NB4 (cell line): Measurements from ENCODE around the gene MYLK4.

Experiments used
- DNase-seq: peaks from one replicate; pipeline ENCODE4 v3.0.0; 2010; ENCODE audit warnings: low read depth
- H3K4me3 ChIP-seq: one replicate; pipeline ENCODE4 v1.5.1; 2011; ENCODE audit warnings: mild to moderate bottlenecking, low read depth, low read length, moderate library complexity
- MYC ChIP-seq: IDR thresholded peaks from 2 replicates; pipeline ENCODE4 v1.6.1; 2011; ENCODE audit warnings: low read depth, low read length
- POLR2A ChIP-seq: IDR thresholded peaks from 2 replicates; pipeline ENCODE4 v1.6.1; 2011; ENCODE audit warnings: mild to moderate bottlenecking; ENCODE audit not compliant: insufficient read length; ENCODE audit errors: extremely low read depth
- TF ChIP-seq, protein P1 (sequence below): IDR thresholded peaks from one replicate; pipeline ENCODE4 v1.5.1; 2012; ENCODE audit warnings: low read depth, low read length
- TF ChIP-seq, protein P2 (sequence below): IDR thresholded peaks from 2 replicates; pipeline ENCODE4 v1.6.1; 2011; ENCODE audit warnings: low read depth, low read length

MYLK4 gene

DNA sequence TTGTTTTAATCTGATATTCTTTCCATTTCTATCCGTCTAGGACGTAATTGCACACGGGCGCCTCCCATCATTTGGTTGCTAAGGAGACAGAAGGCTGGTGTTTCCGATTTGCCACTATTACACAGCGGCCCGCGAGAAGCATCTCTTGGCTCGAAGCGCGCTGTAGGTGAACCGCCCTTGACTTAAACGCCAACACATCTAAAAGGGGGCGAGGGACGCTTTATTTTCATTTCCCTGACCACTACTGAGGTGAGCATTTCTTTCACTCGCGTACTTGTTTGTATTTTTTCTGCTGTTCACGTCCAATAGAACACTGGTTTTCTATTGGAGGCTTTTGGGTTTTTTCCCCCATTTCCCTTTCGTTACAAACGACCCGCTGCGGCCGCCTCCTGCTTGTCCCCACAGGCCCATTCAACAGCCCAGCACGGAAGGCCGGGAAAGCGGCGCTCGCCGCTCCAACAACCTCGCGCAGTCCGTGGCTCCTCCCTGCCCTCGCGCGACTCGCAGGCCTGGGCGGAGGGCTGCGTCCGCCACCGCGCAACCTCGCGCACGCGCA lies 14.0 kb upstream of the MYLK4 start:
- TF ChIP-seq MYC: no peak
- TF ChIP-seq POLR2A: peak; percentile 66
- TF ChIP-seq, protein P1, sequence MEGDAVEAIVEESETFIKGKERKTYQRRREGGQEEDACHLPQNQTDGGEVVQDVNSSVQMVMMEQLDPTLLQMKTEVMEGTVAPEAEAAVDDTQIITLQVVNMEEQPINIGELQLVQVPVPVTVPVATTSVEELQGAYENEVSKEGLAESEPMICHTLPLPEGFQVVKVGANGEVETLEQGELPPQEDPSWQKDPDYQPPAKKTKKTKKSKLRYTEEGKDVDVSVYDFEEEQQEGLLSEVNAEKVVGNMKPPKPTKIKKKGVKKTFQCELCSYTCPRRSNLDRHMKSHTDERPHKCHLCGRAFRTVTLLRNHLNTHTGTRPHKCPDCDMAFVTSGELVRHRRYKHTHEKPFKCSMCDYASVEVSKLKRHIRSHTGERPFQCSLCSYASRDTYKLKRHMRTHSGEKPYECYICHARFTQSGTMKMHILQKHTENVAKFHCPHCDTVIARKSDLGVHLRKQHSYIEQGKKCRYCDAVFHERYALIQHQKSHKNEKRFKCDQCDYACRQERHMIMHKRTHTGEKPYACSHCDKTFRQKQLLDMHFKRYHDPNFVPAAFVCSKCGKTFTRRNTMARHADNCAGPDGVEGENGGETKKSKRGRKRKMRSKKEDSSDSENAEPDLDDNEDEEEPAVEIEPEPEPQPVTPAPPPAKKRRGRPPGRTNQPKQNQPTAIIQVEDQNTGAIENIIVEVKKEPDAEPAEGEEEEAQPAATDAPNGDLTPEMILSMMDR: no peak
- TF ChIP-seq, protein P2, sequence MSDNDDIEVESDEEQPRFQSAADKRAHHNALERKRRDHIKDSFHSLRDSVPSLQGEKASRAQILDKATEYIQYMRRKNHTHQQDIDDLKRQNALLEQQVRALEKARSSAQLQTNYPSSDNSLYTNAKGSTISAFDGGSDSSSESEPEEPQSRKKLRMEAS: no peak
- peak overlapping the region; percentile 74 for H3K4me3 ChIP-seq
- peak; percentile 85 for DNase-seq

DNA sequence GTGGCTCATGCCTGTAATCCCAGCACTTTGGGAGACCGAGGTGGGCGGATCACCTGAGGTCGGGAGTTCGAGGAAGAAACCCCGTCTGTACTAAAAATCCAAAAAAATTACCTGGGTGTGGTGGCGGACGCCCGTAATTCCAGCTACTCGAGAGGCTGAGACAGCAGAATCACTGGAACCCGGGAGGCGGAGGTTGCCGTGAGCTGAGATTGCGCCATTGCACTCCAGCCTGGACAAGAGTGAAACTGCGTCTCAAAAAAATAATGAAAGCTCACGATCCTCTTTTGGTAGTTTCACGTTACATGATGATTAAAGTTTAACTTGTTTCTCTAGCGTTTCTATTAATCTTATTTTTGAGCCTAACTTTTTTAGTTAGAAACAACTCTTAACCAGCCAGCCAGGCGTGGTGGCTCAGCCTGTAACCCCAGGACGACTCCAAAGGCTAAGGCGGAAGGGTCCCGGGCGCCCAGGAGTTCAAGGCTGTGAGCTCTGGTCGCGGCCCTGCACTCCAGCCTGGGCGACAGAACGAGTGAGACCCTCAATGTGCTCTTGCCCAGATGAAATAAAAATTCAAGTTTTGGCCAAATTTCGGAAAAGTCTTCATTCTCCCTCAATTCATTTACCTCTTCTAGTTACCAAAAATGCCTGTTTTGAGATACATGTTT lies 13.3 kb upstream of the MYLK4 start:
- TF ChIP-seq, protein P1: no peak
- TF ChIP-seq, protein P2: no peak
- no peak for TF ChIP-seq MYC
- peak; percentile 71 for DNase-seq
- H3K4me3 ChIP-seq: peak overlapping the region; percentile 74

DNA sequence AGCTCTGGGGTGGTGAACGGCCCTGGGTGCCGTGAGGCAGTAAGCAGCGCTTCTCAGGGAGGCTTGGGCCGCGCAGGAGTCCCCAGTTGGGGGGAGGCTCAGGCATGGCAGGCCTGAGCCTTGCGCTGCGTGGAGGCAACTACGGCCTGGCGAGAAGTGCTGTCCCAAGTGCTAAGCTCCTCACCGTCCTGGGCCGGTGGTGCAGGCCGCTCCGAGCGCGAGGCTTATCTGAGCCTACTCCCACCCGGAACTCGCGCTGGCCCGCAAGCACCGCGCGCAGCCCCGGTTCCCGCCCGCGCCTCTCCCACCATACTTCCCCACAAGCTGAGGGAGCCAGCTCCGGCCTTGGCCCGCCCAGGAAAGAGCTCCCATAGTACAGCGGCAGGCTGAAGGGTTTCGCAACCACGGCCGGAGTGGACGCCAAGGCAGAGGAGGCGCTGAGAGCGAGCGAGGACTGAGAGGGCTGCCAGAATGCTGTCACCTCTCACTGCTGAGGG lies 12.7 kb upstream of the MYLK4 start:
- peak; percentile 95 for DNase-seq
- peak overlapping the region; percentile 74 for H3K4me3 ChIP-seq
- peak; percentile 42 for TF ChIP-seq POLR2A
- no peak; the same call in 1 of the 2 replicates for TF ChIP-seq MYC

DNA sequence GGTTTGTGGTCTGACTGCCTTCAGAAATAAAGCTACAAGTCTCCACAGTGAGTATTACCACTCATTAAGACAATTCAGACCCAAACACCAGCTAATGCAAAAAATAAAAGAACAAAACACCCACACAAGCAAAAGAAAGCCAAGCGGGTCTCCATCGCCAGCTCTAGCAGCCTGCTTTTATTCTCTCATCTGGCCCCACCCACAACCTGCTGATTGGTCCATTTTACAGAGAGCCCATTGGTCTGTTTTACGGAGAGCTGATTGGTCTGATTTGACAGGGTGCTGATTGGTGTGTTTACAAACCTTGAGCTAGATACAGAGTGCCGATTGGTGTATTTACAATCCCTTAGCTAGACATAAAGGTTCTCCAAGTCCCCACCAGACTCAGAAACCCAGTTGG lies 12.1 kb upstream of the MYLK4 start:
- DNase-seq: peak; percentile 60
- H3K4me3 ChIP-seq: peak overlapping the region; percentile 74

DNA sequence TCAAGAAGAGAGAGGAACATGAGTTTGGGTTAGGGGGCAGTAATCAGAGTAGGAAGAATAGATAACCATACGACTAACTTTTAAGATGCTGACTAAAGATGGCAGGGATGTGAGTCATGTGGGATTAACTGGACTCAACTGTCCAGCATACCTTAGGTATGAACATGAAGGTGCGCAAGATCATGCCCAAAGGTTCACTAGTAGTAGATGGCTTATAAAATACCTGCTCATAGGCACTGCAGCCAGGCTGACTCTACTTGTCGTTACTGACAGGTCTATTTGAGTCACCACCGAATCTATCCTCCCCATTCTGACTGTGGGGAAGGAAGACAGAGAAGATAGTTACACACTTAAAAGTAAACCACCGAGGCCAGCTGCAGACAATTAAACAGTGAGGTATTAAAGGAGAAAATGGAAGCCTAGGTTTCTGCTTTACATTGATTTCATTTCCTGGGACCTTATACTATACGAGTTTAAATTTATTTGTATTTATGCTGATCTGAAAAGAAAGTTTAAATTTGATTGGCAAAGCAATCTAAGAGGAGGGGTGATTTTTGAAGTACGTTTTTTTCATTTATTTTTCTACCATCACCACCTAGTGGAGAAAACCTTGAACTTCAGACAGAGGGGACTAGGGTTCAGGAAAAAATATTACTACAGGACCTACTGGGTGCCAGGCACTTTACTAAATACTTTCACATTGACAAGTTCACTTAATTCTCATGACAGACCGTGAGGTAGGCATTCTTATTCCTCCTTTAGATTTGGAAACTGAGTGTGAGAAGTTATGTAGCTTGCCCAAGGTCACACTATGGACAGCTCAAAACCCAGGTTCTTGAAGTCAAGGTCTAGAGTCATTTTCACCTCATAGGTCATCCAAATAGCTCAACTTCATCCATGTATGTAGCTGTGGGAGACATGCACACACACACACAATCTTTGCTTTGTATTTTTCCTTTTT lies 10.4 kb upstream of the MYLK4 start:
- DNase-seq: peak; percentile 43
- no peak overlapping the region for H3K4me3 ChIP-seq
- TF ChIP-seq MYC (no peak; the same call in 1 of the 2 replicates), POLR2A (no peak)
- TF ChIP-seq, protein P1: peak; percentile 35
- TF ChIP-seq, protein P2: no peak

DNA sequence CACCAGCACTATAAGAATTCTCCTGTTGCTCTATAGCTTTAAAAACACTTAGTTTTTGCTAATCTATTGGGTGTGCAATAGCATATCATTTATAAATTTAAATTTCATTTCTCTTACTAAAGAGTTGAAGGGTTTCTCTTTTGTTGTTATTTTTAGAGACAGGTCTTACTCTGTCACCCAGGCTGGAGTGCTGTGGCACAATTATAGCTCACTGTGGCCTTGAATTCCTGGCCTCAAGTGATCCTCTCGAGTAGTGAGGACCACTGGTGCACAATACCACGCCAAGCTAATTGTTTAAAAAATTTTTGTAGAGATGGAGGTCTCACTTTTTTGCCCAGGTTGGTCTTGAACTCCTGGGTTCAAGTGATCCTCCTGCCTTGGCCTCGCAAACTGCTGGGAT lies 8.3 kb upstream of the MYLK4 start:
- no peak overlapping the region for H3K4me3 ChIP-seq
- DNase-seq: no peak
- no peak for TF ChIP-seq POLR2A
- TF ChIP-seq, protein P2: no peak
- no peak for TF ChIP-seq MYC
- TF ChIP-seq, protein P1: no peak
